DOHH2 (cell line): ENCODE data around the gene JAK1.

Experiments used
- CTCF ChIP-seq: fragments of 200-600 bp; sonication (generic); IDR thresholded peaks from one replicate; pipeline ENCODE4 v1.5.1; 2014; ENCODE audit warnings: antibody characterized with exemption, mild to moderate bottlenecking, low read depth, low read length; ENCODE audit not compliant: poor library complexity, severe bottlenecking
- EZH2phosphoT487 ChIP-seq: fragments of 200-600 bp; sonication (generic); IDR thresholded peaks from 2 replicates; pipeline ENCODE4 v1.6.1; 2017; ENCODE audit warnings: borderline replicate concordance, mild to moderate bottlenecking, antibody characterized with exemption, low read length, moderate library complexity, mixed read lengths

GRCh38 chr1:64881281-64881680, 85.1 kb downstream of the JAK1 start:
- TF ChIP-seq CTCF (no peak), EZH2phosphoT487 (no peak)
